22Rv1 (cell line): ENCODE data around the gene PMVK.

Experiments
- ZFX ChIP-seq: fragments of 450-650 bp; IDR thresholded peaks from 2 replicates; pipeline ENCODE4 v1.6.1; 2017; ENCODE audit warnings: antibody characterized with exemption, borderline replicate concordance
- TF ChIP-seq, protein P1 (sequence below): fragments of 450-650 bp; IDR thresholded peaks from 2 replicates; pipeline ENCODE4 v1.5.1; 2017; ENCODE audit warnings: mild to moderate bottlenecking

GRCh38 chr1:154974808-154975408, 38.4 kb upstream of the PMVK start:
- TF ChIP-seq, protein P1, sequence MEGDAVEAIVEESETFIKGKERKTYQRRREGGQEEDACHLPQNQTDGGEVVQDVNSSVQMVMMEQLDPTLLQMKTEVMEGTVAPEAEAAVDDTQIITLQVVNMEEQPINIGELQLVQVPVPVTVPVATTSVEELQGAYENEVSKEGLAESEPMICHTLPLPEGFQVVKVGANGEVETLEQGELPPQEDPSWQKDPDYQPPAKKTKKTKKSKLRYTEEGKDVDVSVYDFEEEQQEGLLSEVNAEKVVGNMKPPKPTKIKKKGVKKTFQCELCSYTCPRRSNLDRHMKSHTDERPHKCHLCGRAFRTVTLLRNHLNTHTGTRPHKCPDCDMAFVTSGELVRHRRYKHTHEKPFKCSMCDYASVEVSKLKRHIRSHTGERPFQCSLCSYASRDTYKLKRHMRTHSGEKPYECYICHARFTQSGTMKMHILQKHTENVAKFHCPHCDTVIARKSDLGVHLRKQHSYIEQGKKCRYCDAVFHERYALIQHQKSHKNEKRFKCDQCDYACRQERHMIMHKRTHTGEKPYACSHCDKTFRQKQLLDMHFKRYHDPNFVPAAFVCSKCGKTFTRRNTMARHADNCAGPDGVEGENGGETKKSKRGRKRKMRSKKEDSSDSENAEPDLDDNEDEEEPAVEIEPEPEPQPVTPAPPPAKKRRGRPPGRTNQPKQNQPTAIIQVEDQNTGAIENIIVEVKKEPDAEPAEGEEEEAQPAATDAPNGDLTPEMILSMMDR, result no peak
- TF ChIP-seq ZFX, result no peak
